GM19397 (cell line): ENCODE measurements around the gene NRM.
"Not testable (repeated sequence)": the region's sequence is repeated elsewhere in the genome, so short reads cannot be mapped to it uniquely, and the experiment has no call there.

Experiments
- ATAC-seq: cut with Tn5 transposase; IDR thresholded peaks from one replicate; pipeline ENCODE4 v1.9.1; 2021; ENCODE audit warnings: mild to moderate bottlenecking, moderate library complexity; ENCODE audit not compliant: unreplicated experiment

The NRM gene

DNA sequence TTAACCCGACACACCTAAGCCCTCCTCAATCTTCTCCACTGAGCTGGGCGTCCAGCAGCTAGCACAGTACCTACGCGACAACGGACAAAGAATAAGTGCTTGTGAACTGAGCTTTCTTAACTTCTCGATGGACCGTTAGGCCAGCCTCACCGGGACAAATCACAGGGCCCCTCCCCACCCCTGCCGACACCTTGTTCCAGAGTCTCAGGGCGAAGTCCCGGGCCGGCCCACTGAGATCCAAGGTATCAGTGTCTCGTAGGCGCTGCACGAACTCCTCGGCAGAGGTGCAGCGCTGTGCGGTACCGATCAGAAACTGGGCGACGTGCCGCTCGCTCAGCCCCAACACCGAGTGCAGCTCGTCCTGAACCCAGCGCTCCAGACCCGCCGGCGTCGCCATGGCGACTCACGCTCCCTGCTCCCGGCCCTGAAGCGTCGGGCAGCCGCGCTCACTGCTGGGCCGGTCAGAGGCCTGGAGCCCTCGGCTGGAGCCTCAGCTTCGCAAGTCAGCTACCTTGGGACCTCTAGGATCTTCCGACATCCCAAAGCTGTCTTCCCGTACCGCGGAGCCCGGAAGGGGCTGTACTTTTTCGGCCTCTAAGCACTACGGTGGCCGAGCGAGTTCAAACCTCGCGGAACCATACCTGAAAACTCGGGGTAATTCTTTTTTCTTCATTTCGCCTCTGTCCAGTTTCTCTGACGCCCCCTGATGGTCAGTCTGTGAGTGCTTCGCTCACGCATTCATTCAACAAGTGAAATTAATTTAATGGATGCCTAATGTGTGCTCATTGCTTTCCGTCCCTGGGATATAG, 18.1 kb downstream of the NRM start, which contains the start of gene DHX16:
TSS of gene DHX16 (minus strand) at position 562 of the 809 bp plus-strand sequence. CDS start at position 397, 165 bp downstream.
- ATAC-seq = peak; percentile 80

DNA sequence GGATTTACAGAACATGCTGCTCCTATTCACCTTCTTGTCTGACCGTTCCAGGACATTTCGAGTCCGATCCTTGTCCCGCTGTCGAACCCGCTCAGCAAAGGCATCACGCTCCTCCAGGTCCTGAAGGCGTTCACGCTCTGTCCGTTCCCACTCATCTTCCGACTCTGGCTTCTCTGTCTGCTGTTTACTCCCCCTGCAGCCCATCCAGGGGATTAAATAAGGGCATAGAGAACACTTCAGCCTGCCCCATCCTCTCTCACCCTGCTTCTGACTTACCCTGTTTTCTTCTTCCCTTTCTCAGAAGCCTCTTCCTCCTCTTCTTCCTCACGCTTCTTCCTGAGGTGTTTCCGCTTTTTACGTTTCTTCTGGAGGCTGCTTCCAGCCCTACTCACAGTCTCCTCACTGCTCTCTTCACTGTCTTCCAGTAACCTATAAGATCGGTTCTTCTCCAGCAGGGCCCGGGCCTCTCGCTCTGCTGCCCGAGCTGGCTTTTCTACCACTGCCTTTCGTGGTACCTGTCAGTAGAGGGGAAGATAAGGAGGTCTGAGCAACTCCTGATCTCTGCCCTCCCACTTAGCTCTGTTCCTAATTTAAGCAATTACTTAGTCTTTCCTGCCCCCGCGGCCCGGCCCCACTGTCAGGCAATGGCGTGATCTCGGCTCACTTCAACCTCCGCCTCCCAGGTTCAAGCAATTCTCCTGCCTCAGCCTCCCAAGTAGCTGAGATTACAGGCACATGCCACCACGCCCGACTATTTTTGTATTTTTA, 19.8 kb downstream of the NRM start:
- ATAC-seq = no peak

DNA sequence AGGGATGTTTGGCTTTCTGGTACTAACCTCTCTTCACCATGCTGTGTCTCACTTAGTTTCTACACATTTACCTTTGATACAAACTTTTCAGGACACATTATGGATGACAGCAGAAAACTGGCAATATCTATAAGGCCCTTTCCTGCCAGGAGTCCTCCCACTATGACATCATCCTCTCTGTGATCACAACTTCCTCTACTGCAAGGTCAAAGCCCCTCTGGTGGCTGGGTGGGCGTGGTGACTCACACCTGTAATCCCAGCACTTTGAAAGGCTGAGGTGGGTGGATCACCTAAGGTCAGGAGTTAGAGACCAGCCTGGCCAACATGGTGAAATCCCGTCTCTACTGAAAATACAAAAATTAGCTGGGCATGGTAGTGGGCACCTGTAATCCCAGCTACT, 24.5 kb downstream of the NRM start:
- not testable (repeated sequence) for ATAC-seq

DNA sequence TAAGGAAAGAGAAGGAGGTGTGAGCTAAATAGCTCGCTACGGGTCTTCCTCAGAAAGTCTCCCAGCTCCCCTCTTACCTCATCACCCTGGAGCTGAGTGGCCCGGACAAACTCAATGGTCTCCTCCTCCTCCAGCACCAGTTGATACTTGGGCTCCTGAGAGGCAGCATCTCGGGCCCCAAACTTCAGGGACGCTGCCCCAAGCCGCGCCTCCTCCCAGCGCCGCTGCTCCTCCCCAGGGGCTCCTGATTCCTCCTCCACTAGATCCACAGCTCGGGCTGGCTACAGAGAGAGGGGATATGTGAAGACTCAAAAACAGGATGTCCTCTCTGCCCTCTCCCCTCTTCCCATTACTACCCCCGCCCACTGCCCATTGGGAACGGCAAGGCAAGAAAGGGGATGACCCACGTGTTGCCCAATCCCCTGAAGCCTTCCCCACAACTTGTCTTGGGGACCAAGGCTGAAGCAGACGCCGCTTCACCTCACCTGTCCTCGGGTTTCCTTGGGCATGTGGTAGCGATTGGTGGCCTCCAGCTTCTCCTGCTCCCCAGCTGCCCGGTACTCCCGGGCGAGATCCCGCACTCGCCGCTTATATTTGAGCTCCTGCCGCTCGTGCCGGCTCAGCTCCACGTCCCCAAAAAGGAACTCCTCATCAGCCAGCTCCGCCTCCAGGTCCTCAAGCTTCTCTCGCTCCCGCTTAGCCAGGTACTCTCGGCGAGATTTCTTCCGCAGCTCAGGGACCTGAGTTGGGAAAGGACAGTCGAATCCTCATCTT, 25.6 kb downstream of the NRM start:
- ATAC-seq = no peak

DNA sequence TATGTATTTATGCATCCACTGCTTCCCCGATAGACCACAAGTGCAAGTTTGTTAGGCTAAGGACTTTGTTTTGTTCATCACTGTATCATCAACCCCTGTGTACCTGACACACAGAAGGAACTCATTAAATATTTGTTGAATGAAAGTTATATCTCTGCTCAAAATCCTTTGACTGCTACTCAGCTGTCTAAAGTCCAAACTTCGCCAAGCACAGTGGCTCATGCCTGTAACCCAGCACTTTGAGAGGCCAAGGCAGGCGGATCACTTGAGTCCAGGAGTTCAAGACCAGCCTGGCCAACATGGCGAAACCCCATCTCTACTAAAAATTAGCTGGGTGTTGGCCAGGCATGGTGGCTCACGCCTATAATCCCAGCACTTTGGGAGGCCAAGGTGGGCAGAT, 32.9 kb downstream of the NRM start:
- ATAC-seq = not testable (repeated sequence)

DNA sequence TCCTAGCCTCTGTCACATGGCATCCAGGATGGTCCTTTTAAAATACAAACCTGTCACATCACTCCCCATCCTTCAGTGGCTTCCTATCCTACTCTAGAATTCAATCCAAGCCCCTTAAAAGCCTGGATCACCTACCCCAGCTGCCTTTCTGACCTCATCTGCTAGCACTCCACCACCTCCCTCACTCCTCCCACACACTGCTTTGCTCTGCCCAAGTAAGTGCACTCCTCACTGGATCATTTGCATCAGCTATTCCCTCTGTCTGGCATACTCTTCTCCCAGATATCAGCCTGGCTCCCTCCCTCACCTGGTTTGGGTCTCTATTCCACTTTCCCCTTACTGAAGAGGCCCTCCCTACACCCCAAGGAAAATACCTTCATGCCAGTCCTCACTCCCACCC, 33.3 kb downstream of the NRM start:
- no peak for ATAC-seq

DNA sequence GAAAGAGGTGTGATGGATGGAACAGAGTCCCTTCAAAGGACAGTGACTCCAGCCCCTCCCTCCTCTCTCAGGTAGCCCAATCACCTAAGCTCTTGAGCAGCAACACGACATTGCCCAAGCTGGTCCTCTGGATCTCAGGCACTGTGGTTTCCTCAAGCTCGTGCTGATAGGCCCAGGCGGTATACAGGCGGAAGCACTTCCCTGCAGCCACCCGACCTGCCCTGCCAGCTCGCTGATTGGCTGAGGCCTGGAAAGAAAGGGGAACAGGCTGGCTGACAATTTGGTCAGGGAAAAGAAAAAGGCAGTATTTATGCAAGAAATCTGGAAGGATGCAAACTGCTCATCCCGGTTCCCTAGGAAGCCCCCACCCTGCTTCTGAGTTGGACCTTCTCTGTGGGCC, 34.3 kb downstream of the NRM start:
- ATAC-seq = no peak

DNA sequence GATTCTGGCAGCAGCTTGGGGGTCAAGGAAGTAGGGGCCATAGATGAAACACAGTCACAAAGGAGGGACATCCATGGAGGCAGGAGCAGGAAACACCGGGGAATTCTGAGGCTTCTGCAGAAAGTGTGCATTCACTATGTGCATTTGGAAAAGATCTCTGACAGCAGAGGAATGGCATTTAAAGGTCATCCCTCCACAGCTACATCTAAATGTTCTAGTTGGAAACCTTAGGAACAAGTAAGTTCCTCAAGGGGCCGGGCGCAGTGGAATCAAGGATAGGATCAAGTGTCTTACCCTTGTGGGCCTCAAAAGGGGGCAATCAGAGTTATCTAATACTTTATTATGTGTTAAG, 35.1 kb downstream of the NRM start:
- ATAC-seq = no peak

DNA sequence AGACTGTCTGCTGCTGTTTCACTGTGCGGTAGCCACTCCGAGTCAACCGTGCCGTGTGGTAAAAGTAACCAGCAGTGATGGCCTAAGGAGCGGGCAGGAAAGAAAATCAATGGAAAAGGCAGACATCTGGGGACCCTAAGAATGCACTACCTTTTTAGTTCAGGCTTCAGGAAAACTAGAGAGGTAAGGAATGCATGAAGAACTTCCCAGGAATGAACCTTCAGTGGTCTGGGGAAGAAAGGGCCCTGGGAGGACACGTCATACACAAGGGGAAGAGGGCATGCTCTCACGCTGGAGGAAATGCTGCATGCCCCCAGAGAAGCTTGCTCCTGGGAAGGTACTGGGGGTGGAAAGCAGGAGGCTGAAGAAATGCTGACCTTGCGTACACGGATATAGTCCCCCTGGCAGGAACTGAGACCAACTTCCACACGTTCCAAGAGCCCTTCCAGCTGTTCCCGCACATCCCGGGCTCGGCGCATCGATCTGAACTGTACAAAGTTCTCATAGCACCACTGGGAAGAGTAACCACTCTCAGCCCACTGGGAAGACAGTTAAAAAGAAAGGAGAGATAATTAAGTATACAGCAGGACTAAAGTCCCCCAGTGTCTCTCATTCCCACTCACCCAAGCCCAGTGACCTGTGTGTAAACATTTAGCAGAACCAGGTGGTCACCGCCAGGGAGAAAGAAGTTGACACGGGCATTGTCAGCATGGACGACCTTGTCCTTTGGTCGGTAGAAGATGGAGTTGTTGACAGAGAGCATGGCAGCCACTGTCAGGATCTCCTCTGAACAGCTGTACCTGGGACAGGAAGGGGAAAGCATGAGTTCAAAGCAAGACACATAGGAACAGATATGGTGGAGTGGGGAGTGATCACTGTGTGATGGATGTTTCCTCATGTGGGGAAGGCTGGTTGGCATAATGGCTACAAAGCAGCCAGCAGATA, 35.7 kb downstream of the NRM start:
- no peak for ATAC-seq

DNA sequence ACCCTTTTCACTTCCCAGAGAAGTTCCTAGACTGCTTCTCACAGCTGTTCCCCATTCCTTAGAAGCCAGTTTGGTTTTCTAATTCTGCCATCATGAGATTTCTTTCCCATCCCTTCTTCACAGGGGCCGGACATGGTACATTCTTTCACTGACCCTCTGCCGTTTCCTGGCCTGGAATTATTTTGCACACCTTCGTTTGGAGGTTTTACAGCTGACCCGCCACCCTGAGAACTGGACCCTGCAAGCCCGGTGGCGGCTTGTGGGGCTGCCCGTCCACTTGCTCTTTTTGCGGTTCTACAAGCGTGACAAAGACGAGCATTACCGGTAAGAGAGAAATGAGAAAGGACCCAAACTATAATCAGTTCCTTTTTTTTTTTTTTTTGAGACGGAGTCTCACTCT, 39.6 kb downstream of the NRM start:
- ATAC-seq = no peak

DNA sequence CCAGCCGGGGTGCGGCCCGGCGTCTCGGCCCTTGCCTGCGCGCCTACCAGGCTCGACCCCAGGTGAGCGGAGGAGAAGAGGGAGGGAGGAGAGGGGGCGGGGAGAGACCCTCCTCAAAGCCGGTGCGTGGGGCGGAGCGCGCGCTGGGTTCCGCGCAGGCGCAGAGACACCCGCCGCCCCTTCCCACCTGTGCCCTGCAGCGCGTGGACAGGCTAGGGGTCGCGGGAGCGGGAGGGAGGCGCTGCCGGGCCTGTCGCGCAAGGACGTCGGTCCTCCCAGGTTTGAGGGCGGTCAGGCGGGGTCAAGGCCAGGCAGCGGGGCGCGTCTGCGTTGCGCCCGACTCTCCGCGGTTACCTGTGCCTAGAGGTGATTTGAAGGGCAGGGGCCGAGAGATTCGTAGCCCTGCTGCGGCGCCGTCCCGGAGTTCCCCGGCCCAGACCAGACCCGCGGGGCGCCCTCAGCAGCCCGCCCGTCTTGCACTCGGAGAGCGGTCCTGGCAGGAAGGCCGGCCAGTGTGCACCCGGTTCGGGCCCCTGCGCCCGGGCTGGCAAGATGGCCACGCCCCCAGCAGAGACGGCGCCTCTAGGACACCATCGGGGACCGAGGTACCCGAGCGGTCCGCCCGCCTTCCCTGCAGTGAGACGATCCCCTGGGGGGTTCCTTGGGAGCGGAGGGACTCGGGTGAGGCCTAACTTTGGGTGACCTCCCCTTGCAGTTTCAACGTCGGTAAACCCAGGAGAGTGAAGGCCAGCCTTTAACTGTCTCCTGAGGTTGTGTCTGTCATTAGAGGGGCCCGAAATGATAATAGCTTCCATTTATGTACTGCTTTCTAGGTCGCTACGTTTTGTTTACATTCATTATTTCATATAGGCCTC, 43.3 kb downstream of the NRM start:
- ATAC-seq = peak; percentile 66

DNA sequence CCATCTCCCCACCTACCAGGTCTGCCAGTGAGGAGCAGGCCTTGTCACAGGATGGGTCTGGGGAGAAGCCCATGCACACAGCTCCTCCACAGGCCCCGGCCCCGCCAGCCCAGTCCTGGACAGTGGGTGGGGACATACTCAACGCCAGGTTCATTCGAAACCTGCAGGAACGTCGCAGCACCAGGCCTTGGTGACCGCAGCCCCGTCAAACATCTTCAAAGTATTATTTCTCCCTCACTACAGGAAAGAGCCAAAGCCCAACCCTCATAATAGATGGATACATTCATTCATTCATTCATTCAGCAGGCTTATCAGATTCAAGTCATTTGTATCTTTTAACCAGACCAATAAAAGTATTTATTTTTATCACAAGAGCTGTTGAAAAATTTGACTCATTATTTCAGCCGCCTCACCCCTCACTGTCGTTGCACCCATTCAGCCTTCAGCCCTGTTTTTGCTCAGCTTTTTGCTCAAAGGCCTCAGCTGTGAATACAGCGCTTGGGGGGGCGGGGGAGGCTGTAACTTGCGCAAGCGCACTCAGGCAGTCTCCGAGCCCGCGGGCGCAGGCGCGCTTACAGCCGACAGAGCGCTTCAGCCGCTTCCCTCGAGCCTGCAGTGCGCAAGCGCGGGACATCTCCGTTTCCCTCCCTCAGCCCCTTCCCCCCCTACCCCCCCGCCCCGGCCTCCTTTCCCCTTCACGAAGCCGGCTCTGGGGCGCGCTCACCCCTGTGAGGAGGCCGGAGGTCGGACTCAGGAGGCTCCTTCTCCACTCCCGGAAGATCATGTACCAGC, 44.1 kb downstream of the NRM start, which contains the start of gene C6orf136:
TSS of gene C6orf136 (plus strand) at position 684 of the 792 bp plus-strand sequence. CDS start at position 783, 99 bp downstream.
- ATAC-seq = peak; percentile 58

DNA sequence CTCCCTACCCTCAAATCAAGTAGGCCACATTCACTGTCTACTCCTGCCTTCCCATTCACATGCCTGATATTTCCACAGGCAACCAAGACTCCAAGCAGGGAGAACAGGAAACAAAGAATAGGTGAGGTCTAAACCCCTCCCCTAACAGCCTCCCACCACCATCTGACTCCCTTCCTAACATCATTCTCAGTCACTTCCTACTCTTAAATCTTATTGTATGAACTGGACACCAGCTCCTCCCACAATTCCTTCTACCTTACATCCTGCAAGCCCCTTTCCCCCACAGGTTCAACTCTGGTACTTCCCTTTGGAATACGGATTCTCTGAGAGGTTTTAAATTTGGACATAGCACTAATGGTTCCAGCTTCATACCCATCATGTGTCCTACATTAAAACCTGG, 44.8 kb downstream of the NRM start:
- no peak for ATAC-seq

DNA sequence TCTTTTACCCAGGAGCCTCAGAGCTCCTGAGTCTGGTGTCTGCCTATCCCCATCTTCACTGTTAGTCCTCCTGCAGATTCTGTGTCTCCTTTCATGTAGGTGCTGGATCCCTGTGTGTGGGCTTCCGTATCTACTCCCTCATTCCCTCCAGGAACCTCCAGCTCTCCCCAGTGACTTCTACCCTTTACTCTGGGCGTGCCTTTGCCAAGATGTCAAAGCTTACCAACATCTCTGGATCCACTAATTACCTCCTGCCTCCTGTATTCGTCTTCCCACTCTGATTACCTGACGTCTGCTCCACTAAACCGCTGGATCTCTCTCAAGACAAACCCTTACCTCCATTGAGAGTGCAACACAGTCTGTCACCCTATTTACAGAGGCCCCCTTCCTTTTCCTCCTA, 46.0 kb downstream of the NRM start:
- no peak for ATAC-seq

DNA sequence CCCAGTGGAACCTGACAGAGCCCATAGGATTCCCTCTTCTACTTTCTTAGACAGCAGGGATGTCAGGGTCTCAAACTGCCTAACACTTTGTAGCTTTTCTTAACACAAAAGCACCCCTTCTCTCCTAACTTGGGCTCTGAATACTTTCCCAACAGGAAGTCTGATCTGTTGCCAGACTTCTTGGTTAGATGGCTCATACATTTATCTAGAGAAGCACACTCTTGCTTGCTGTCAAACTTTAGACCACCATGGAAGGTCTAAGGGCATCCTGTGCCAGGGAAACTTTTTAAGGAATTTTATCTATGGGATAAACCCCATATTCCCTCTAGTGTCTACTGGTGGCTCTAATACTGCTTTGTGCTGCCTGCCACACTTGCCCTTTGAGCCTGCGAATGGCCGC, 47.1 kb downstream of the NRM start:
- ATAC-seq = no peak

DNA sequence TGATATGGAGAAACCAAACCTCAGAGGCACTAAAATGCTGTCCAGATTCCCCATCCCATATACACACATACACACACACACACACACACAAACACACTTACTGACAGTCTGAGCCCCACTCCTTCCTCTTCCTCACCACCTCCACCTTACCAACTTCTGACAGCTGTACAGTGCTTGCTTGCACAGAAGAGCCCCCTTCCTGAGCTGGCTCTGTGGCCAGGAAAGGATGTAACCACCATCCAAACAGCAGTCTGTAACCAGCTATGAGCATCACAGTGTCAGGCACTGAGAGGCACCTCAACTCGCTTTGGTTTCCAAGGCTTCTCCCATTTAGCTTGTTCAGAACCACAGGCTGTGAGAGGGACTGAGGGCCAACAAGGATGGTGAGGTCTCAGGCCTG, 49.7 kb downstream of the NRM start:
- no peak for ATAC-seq

DNA sequence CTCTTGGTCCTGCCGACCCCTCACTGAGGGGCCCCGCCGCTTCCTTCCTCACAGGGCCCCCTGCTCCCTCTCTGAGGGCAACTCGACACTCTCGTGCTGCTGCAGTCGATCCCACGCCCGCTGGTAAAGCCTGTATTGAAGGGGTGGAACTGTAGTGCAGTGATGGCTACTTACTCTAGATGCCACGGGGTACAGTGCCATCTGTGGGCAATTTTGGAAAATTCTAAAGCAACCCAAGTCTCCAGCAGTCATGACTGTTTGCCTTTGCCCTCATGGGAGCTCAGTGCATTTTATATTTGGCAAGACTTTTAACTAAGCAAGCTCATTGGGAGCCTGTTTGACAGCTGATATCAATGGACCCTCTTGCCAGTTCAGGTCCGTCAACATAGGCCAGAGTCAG, 50.3 kb downstream of the NRM start:
- no peak for ATAC-seq
